Measurements from ENCODE around the gene RAD21L1. TPM values are rescaled to one million over a fixed set of nuclear protein-coding genes. Genes with fewer than 3 reads are reported as not detected.
"Not testable (repeated sequence)": the region's sequence is repeated elsewhere in the genome, so short reads cannot be mapped to it uniquely, and the experiment has no call there.

Gene RAD21L1
- total RNA-seq, 1 experiment from 2014 or later, result 0.25 TPM

DNA sequence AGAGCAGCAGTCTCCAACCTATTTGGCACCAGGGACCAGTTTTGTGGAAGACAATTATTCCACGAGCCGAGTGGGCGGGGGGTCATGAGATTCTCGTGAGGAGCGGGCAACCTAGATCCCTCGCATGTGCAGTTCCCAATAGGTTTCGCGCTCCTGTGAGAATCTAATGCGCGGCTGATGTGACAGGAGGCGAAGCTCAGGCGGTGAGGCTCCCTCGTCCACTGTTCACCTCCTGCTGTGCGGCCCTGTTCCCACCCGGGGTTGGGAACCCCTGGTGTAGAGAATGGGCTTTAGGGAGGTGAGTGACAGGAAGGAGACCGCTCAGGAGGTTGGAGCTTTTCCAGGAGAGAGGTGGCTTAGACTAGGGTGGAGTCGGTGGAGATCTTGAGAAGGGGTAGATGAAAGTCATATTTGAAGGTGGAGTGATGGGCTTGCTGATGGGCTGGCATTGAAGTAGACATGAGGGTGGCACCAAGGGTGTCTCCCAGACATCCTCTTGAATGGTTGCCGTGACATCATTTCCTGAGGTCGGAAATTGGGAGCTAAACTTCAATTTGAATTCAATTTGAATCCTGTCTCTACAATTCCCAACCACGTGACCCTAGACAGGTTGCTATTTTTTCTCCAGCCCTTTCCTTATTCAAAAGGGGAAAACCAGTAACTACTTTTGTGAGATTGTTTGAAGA, 1.5 kb upstream of the RAD21L1 start:
- DNase-seq (ENCODE audit: extremely low read depth, low read depth), result no peak

- no peak for DNase-seq (ENCODE audit: extremely low read depth, low read depth)
Measured at GRCh38 chr20:1225263-1225782, 521 bp upstream of the RAD21L1 start.

GRCh38 chr20:1229541-1229940, 3.7 kb downstream of the RAD21L1 start:
- no peak for DNase-seq (ENCODE audit: extremely low read depth, low read depth)

DNA sequence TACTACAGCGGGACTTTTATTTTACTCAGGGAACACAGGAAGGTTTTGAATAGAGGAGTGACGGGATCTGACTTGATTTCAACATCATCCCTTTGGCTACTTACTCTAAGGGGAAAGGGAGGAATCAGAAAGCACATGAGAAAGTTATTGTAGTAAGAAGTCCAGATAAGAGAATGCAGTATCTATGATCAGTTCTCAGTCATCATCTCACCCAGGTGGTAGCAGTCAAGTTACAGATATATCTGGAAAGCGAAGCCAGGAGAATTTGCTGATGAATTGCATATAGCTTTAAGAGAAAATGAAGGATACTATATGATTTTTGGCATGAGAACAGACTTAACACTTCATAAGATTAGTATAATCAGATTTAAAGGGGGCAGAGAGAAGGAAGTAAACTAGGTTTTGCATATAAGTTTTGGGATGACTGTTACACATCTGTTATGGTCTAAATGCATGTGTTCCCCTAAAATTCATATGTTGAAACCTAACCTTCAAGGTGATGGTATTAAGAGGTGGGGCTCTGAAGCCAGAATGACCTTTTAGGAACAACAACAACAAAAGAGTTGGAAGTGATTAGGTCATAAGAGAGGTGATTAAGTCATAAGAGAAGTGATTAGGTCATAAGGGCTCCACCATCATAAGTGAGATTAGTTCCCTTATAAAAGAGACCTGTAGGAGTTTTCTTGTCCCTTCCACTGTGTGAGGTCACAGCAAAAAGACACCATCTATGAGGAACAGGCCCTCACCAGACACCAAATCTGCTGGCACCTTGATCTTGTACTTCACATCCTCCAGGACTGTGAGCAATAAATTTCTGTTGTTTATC, 6.7 kb downstream of the RAD21L1 start:
- DNase-seq (ENCODE audit: extremely low read depth, low read depth), result no peak

DNA sequence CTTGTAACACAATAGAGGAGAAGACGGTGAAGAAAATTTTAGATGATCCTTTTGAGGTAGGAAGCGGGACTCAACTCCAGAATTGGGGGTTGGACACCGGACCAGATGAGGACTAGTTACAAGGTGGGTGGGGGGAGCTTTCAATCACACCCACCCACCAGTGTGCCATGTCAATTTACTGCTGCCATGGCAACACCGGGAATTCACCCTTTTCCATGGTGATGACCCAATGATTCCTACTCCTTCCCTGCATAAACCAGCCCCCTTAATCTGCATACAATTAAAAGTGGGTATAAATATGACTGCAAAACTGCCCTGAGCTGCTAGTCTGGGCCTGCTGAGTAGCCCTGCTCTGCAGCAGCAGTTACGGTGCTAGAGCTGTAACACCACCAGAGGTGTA, 14.7 kb downstream of the RAD21L1 start:
- DNase-seq (ENCODE audit: extremely low read depth, low read depth), result no peak

DNA sequence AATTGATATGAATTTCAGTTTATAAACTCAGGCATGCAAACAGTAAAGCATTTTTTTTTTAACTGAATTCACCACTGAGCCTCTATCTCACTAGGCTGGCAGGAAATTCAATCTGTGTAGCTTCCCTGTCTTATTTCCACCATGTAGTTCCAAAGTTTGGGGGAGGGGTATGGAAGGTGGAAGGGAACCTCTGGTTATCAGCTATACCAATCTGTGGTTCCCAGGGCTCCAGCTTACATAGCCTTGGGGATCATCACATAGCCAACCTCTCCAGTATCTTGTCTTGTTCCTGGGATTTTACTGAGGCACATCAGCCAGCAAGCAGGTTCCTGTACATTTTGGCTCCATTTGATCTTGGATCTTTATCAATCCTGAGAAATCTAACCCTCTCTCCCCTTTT, 15.6 kb downstream of the RAD21L1 start:
- DNase-seq (ENCODE audit: extremely low read depth, low read depth), result no peak

DNA sequence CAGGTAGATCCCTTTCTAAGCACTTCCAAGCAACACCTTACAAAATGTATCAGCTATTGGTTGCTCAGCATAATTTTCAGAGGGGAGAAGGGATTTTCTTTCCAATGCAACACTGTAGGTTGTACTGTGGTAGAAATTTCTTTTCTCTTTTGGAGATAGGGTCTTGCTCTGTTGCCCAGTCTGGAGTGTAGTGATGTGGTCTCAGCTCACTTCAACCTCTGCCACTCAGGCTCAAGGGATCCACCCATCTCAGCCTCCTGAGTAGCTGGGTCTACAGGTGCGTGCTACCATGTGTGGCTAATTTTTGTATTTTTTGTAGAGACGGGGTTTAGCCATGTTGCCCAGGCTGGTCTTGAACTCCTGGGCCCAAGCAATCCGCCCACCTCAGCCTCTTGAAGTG, 16.3 kb downstream of the RAD21L1 start:
- no peak for DNase-seq (ENCODE audit: extremely low read depth, low read depth)

- no peak for DNase-seq (ENCODE audit: extremely low read depth, low read depth)
Measured at GRCh38 chr20:1242530-1242929, 16.7 kb downstream of the RAD21L1 start.

DNA sequence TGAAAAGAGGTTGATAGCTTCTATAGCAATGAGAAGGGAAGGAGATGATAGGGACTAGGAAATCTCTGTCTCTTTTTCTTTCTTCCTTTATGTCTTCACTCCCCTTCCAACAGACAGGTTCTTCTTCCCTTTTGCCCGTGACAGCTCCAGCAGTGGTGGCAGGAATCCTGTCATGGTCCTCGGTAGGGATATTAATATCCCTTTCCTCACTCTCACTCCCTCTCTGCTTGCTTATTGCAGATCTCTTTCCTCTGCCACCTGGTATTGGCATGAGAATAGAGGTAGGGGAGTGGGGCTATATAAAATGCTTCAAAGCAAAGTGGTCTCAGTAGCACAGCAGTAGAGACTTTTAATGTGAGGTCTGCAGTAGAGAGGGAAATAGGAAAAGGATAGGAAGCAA, 19.7 kb downstream of the RAD21L1 start:
- DNase-seq (ENCODE audit: extremely low read depth, low read depth), result no peak

DNA sequence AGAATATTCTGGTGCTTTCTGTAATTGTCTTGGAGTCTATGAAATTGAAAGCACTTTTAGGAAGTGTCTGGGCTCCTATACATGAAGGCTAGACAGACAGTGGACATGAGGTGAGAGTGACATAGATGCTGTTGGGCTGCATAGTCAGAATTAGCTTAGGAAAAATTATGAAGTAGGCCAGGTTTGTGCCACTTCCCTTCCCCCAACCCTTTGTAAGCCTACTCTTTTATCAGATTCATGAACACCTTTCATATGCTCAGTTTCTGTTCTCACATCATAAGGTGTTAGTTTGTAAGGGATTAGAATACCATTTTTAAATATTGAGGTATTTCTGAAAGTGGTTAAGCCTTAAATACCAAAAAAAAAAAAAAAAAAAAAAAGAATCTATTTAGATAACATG, 21.8 kb downstream of the RAD21L1 start:
- no peak for DNase-seq (ENCODE audit: extremely low read depth, low read depth)

DNA sequence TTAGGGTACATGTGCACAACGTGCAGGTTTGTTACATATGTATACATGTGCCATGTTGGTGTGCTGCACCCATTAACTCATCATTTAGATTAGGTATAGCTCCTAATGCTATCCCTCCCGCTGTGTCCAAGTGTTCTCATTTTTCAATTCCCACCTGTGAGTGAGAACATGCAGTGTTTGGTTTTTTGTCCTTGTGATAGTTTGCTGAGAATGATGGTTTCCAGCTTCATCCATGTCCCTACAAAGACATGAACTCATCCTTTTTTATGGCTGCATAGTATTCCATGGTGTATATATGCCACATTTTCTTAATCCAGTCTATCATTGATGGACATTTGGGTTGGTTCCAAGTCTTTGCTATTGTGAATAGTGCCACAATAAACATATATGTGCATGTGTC, 24.4 kb downstream of the RAD21L1 start:
- DNase-seq (ENCODE audit: extremely low read depth, low read depth), result not testable (repeated sequence)

GRCh38 chr20:1252416-1252815, 26.6 kb downstream of the RAD21L1 start:
- DNase-seq (ENCODE audit: extremely low read depth, low read depth), result no peak

GRCh38 chr20:1254254-1254653, 28.4 kb downstream of the RAD21L1 start:
- DNase-seq (ENCODE audit: extremely low read depth, low read depth), result no peak

DNA sequence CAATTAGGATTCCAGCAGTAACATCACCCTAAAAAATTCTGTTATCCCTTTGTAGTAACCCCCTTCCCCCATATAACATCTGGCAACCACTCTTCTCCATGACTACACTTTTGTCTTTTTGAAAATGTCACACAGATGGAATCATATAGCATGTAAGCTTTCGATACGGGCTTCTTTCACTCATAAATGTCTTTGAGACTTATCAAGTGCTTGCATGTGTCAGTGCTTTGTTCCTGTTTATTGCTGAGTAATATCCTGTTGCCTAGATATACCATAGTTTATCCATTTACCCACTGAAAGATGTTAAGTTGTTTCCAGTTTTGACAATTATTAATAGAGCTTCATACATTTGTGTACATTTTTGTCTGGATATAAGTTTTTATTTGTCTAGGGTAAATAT, 29.8 kb downstream of the RAD21L1 start:
- DNase-seq (ENCODE audit: extremely low read depth, low read depth), result no peak

GRCh38 chr20:1263853-1264252, 38.0 kb downstream of the RAD21L1 start:
- no peak for DNase-seq (ENCODE audit: extremely low read depth, low read depth)

GRCh38 chr20:1264727-1265126, 38.9 kb downstream of the RAD21L1 start:
- DNase-seq (ENCODE audit: extremely low read depth, low read depth), result no peak

- DNase-seq (ENCODE audit: extremely low read depth, low read depth), result no peak
Measured at GRCh38 chr20:1265226-1265915, 39.5 kb downstream of the RAD21L1 start.

DNA sequence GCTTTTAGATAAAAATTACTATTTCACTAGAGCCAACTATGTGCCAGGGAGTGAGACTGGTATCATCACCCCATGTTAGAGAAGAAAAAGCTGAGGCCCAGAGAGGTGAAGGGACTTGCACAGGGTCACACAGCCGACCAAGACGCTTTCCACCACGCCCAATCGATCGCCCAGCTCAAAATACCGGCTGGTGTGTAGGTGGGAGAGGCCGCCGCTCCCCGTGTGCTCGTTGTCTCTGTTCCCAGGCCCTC, 40.0 kb downstream of the RAD21L1 start:
- no peak for DNase-seq (ENCODE audit: extremely low read depth, low read depth)

DNA sequence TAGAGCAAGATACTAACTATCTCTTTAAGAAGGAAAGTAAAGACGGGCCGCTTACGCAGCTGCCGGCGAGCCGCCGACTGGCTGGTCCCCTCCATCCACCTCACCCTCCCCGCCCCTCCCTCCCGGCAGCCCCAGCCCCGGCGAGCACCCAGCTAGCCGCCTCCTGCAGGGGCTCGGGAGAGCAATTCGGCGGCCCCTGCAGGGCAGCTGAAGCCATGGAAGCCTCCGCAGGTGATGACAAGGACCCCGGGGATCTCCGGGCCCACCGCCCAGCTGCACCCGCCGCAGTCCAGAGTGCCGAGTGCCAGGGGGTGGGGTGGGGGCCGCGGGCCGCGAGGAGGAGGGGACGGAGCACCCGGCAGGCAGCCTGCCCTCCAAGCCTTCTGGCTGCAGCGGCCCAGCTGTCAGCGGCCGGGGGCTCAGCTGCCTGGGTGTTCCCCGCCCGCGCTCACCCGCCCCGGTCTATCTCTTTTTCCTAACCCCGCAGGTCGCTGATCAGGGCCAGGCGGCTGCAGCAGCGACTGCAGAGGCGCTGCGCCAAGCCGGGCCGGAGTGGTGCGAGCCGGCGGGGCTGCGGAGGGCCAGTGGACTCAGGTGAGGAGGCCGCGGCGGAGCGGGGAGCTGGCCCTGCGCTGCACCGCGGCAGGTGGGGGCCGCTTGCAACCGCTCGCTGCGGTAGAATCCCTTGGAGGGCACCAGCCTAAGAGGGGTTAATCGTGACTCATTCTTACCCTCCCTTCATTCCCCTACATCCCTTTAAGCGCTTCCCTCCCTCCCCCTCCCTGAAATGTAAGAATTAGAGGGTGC, 40.5 kb downstream of the RAD21L1 start, which contains the start of gene SNPH:
Gene SNPH (plus strand): TSS at position 128 of the 807 bp plus-strand sequence. CDS start 29,946 bp downstream, outside the sequence.
- peak; percentile 27 for DNase-seq (ENCODE audit: extremely low read depth, low read depth)

DNA sequence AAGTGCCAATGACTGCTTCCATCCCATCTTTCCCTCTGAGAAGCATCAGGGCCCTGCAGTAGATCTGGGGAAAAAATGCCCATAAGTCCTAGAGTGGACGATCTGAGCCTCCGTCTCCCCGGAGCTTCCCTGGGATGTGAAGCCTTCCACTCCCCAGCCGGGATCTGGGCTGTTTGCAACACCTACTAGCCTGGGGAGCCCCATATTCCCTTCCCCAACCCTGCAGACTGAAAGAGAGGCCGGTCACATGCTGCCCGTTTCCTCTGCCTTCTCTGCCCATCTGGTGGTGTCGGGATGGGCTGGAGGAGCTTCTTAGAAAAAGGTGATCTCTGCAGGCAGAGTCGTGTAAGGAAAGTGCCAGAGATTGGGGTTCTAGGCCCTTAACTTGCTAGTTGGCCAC, 41.3 kb downstream of the RAD21L1 start:
- no peak for DNase-seq (ENCODE audit: extremely low read depth, low read depth)
